ENCODE data around the gene MUC2.

DNA sequence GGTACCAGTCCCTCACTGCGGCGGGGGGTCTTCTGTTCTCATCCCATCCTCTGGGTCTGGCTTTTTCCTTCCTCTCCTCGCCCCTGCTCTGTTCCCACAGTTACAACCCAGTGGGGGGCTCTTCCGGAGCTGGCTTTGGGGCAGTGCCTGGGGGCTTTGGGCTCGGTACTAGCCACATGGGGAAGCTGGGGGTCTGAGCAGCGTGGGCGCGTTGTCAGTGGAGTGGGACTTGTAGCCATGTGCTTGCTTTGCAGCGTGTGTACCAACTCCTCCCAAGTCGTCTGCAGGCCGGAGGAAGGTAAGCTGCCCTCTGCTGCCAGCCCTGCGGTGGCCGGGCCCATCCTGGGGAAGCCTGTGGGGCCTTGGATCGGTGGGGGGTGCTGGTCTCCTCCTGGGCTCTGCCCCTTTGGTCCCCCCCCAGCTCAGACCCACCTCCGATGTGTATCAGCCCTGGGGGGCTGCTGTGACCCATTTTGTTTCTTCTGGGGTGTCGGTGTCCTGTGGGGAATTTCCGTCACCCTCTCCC lies 17.5 kb downstream of the MUC2 start:
- TF ChIP-seq, protein P1, sequence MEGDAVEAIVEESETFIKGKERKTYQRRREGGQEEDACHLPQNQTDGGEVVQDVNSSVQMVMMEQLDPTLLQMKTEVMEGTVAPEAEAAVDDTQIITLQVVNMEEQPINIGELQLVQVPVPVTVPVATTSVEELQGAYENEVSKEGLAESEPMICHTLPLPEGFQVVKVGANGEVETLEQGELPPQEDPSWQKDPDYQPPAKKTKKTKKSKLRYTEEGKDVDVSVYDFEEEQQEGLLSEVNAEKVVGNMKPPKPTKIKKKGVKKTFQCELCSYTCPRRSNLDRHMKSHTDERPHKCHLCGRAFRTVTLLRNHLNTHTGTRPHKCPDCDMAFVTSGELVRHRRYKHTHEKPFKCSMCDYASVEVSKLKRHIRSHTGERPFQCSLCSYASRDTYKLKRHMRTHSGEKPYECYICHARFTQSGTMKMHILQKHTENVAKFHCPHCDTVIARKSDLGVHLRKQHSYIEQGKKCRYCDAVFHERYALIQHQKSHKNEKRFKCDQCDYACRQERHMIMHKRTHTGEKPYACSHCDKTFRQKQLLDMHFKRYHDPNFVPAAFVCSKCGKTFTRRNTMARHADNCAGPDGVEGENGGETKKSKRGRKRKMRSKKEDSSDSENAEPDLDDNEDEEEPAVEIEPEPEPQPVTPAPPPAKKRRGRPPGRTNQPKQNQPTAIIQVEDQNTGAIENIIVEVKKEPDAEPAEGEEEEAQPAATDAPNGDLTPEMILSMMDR (conservative IDR thresholded peaks at IDR 0.05; ENCODE audit: low read depth, low read length) = no peak
- TF ChIP-seq EZH2phosphoT487 (IDR thresholded peaks at IDR 0.05; ENCODE audit: borderline replicate concordance, low read length) = no peak
- TF ChIP-seq EZH2 (IDR thresholded peaks at IDR 0.05; ENCODE audit: low read length, unreplicated experiment) = no peak

All from PC-3 (cell line).